ENCODE data around the gene KLHL12. TPM values are rescaled to one million over a fixed set of nuclear protein-coding genes. Genes with fewer than 3 reads are reported as not detected.

KLHL12 gene
- polyA plus RNA-seq, 1 donor from 2014 or later, result 62.8 TPM

DNA sequence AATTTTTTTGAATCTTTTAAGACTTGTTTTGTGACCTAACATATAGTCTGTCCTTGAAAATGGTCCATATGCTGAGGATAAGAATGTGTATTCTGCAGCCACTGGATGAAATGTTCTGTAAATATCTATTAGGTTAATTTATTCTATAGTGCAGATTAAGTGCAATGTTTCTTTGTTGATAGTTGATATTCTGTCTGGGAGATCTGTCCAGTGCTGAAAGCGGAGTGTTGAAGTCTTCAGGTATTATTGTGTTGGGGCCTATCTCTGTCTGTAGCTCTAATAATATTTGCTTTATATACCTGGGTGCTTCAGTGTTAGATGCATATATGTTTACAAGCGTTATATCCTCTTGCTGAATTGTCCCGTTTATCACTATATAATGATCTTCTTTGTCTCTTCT lies 7.7 kb upstream of the KLHL12 start:
- H3K9me3 ChIP-seq (ENCODE audit: low read length), result no peaks in the 10 kb centered on the region
- no peaks in the 10 kb centered on the region for H3K9me2 ChIP-seq (ENCODE audit: insufficient read depth, low read length)
- no peak overlapping the region for H3K4me3 ChIP-seq (ENCODE audit: low read length)
- no peaks in the 10 kb centered on the region for H3F3A ChIP-seq (ENCODE audit: insufficient read depth, low read length, poor library complexity, severe bottlenecking)
- H3K36me3 ChIP-seq (ENCODE audit: insufficient read depth, low read length), result no peaks in the 10 kb centered on the region
- no peaks in the 10 kb centered on the region for H4K20me1 ChIP-seq (ENCODE audit: insufficient read depth)
- no peaks in the 10 kb centered on the region for H3K27me3 ChIP-seq (ENCODE audit: insufficient read depth, low read depth, low read length)
- H3K9ac ChIP-seq (ENCODE audit: low read length), result no peak overlapping the region
- no peaks in the 10 kb centered on the region for H3K79me2 ChIP-seq (replicated peaks; ENCODE audit: insufficient read depth, low read length)
- H3K27ac ChIP-seq (ENCODE audit: low read length), result no peak overlapping the region
- no peak for TF ChIP-seq EP300 (conservative IDR thresholded peaks at IDR 0.05; ENCODE audit: poor library complexity, severe bottlenecking)
- no peak for TF ChIP-seq POLR2AphosphoS5 (IDR thresholded peaks at IDR 0.05)
- no peak for TF ChIP-seq RAD21 (conservative IDR thresholded peaks at IDR 0.05)
- TF ChIP-seq, protein P1, sequence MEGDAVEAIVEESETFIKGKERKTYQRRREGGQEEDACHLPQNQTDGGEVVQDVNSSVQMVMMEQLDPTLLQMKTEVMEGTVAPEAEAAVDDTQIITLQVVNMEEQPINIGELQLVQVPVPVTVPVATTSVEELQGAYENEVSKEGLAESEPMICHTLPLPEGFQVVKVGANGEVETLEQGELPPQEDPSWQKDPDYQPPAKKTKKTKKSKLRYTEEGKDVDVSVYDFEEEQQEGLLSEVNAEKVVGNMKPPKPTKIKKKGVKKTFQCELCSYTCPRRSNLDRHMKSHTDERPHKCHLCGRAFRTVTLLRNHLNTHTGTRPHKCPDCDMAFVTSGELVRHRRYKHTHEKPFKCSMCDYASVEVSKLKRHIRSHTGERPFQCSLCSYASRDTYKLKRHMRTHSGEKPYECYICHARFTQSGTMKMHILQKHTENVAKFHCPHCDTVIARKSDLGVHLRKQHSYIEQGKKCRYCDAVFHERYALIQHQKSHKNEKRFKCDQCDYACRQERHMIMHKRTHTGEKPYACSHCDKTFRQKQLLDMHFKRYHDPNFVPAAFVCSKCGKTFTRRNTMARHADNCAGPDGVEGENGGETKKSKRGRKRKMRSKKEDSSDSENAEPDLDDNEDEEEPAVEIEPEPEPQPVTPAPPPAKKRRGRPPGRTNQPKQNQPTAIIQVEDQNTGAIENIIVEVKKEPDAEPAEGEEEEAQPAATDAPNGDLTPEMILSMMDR (IDR thresholded peaks at IDR 0.05; ENCODE audit: poor library complexity, severe bottlenecking), result no peak
- H3K4me2 ChIP-seq (ENCODE audit: low read length), result no peak overlapping the region
- H2AFZ ChIP-seq (ENCODE audit: low read depth, low read length), result no peak overlapping the region

- H3K4me2 ChIP-seq (ENCODE audit: low read length), result no peak overlapping the region
- no peaks in the 10 kb centered on the region for H3K9me3 ChIP-seq (ENCODE audit: low read length)
- TF ChIP-seq SMC3 (conservative IDR thresholded peaks at IDR 0.05; ENCODE audit: poor library complexity) (no peak), POLR2AphosphoS5 (IDR thresholded peaks at IDR 0.05) (no peak), EP300 (conservative IDR thresholded peaks at IDR 0.05; ENCODE audit: poor library complexity, severe bottlenecking) (no peak), TAF1 (IDR thresholded peaks at IDR 0.05; ENCODE audit: low read depth) (no peak), RAD21 (conservative IDR thresholded peaks at IDR 0.05) (no peak), EZH2 (IDR thresholded peaks at IDR 0.05; ENCODE audit: borderline replicate concordance, insufficient read depth, low read length, poor library complexity, severe bottlenecking) (no peak), MXI1 (conservative IDR thresholded peaks at IDR 0.05; ENCODE audit: poor library complexity, severe bottlenecking) (no peak)
- TF ChIP-seq, protein P1 (IDR thresholded peaks at IDR 0.05; ENCODE audit: poor library complexity, severe bottlenecking), result no peak
- TF ChIP-seq, protein P2, sequence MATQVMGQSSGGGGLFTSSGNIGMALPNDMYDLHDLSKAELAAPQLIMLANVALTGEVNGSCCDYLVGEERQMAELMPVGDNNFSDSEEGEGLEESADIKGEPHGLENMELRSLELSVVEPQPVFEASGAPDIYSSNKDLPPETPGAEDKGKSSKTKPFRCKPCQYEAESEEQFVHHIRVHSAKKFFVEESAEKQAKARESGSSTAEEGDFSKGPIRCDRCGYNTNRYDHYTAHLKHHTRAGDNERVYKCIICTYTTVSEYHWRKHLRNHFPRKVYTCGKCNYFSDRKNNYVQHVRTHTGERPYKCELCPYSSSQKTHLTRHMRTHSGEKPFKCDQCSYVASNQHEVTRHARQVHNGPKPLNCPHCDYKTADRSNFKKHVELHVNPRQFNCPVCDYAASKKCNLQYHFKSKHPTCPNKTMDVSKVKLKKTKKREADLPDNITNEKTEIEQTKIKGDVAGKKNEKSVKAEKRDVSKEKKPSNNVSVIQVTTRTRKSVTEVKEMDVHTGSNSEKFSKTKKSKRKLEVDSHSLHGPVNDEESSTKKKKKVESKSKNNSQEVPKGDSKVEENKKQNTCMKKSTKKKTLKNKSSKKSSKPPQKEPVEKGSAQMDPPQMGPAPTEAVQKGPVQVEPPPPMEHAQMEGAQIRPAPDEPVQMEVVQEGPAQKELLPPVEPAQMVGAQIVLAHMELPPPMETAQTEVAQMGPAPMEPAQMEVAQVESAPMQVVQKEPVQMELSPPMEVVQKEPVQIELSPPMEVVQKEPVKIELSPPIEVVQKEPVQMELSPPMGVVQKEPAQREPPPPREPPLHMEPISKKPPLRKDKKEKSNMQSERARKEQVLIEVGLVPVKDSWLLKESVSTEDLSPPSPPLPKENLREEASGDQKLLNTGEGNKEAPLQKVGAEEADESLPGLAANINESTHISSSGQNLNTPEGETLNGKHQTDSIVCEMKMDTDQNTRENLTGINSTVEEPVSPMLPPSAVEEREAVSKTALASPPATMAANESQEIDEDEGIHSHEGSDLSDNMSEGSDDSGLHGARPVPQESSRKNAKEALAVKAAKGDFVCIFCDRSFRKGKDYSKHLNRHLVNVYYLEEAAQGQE (IDR thresholded peaks at IDR 0.05; ENCODE audit: borderline replicate concordance), result no peak
- H3K36me3 ChIP-seq (ENCODE audit: insufficient read depth, low read length), result no peaks in the 10 kb centered on the region
- no peak overlapping the region for H3K27ac ChIP-seq (ENCODE audit: low read length)
- H3K4me3 ChIP-seq (ENCODE audit: low read length), result no peak overlapping the region
- no peak overlapping the region for H3K9ac ChIP-seq (ENCODE audit: low read length)
- no peaks in the 10 kb centered on the region for H3K27me3 ChIP-seq (ENCODE audit: insufficient read depth, low read depth, low read length)
- no peaks in the 10 kb centered on the region for H3F3A ChIP-seq (ENCODE audit: insufficient read depth, low read length, poor library complexity, severe bottlenecking)
- H4K20me1 ChIP-seq (ENCODE audit: insufficient read depth), result no peaks in the 10 kb centered on the region
- no peaks in the 10 kb centered on the region for H3K9me2 ChIP-seq (ENCODE audit: insufficient read depth, low read length)
- H2AFZ ChIP-seq (ENCODE audit: low read depth, low read length), result no peak overlapping the region
- no peaks in the 10 kb centered on the region for H3K79me2 ChIP-seq (replicated peaks; ENCODE audit: insufficient read depth, low read length)
These were observed 5.4 kb upstream of the KLHL12 start for GRCh38 chr1:202932476-202932875.
